ENCODE measurements around the gene TUBGCP3.
A peak's percentile ranks its signal among the peaks of the same experiment; 100 is the strongest.

DNA sequence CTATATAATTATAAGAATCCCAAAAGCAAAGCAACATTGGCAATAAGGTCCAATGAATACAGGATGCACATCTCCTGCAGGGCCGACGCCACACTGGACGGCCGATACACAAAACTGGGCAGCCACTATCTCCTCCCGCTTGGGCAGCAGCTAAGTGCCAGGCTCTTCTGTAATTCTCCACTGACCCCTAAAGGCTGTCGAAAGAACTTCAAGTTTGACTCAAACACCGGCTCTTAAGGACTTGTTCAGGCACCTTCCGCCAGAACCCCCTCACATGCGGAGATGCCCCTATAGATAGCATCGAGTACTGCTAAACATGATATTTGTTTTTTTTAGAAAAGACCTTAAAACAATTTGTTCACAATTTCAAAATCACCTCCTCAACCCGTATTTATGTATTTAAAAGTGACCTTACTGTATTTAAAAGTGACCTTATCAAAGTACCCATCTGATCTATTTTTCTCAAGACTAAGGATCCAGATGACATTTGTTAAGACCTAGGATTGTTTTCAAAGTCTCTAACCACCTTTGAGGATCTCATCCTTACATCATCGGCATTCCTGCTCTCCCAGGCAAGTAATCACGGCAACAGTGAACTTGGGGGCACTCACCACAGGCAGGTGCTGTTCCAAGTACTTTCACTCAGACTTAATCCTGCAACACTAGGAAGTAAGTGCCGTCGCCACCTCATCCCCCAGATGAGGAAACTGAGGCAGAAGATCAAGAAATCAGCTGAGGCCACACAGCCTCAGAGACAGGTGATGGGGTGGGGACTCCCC, 77.8 kb downstream of the TUBGCP3 start:
- TF ChIP-seq, protein P1, sequence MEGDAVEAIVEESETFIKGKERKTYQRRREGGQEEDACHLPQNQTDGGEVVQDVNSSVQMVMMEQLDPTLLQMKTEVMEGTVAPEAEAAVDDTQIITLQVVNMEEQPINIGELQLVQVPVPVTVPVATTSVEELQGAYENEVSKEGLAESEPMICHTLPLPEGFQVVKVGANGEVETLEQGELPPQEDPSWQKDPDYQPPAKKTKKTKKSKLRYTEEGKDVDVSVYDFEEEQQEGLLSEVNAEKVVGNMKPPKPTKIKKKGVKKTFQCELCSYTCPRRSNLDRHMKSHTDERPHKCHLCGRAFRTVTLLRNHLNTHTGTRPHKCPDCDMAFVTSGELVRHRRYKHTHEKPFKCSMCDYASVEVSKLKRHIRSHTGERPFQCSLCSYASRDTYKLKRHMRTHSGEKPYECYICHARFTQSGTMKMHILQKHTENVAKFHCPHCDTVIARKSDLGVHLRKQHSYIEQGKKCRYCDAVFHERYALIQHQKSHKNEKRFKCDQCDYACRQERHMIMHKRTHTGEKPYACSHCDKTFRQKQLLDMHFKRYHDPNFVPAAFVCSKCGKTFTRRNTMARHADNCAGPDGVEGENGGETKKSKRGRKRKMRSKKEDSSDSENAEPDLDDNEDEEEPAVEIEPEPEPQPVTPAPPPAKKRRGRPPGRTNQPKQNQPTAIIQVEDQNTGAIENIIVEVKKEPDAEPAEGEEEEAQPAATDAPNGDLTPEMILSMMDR (IDR thresholded peaks at IDR 0.05), result peak; percentile 23 to 51 (median 38)
- no peak for TF ChIP-seq POLR2A (IDR thresholded peaks at IDR 0.05)
